Lung (tissue), 12 donors: ENCODE measurements around the gene HOMER2. TPM values are rescaled to one million over a fixed set of nuclear protein-coding genes. Genes with fewer than 3 reads are reported as not detected.
A peak's percentile ranks its signal among the peaks of the same experiment; 100 is the strongest.
"Not testable (repeated sequence)": the region's sequence is repeated elsewhere in the genome, so short reads cannot be mapped to it uniquely, and the experiment has no call there.

ENCODE experiments used
- ATAC-seq: fragments of 200-7000 bp; cut with Tn5 transposase; one replicate; pipeline ENCODE4 v1.9.1; 2020; ENCODE audit warnings: moderate number of reproducible peaks; ENCODE audit not compliant: insufficient read depth, low FRiP score
- DNase-seq, 3 donors: peaks; one replicate each; pipeline ENCODE4 v3.0.0-alpha.2; 2013 to 2017
- H3K27ac ChIP-seq, 2 donors: one replicate each; pipeline ENCODE4 v1.5.1; 2013; ENCODE audit warnings: mild to moderate bottlenecking in 2 of 2, moderate library complexity in 2 of 2, control low read depth in 1 of 2, inconsistent platforms in 1 of 2, low read depth in 1 of 2, low read length in 1 of 2
- H3K27me3 ChIP-seq, 3 donors: one replicate each; pipeline ENCODE4 v1.5.1; 2013; ENCODE audit warnings: low read length in 2 of 3; ENCODE audit not compliant: control insufficient read depth in 3 of 3, insufficient read depth in 3 of 3
- H3K36me3 ChIP-seq, 4 donors: one replicate each; pipeline ENCODE4 v1.5.1; 2013; ENCODE audit warnings: low read length in 4 of 4, mild to moderate bottlenecking in 1 of 4, moderate library complexity in 1 of 4; ENCODE audit not compliant: control insufficient read depth in 4 of 4, insufficient read depth in 4 of 4
- H3K4me1 ChIP-seq, 5 donors: one replicate each; pipeline ENCODE4 v1.5.1; 2013; ENCODE audit warnings: low read length in 5 of 5, mild to moderate bottlenecking in 2 of 5, moderate library complexity in 1 of 5; ENCODE audit not compliant: control insufficient read depth in 5 of 5, insufficient read depth in 5 of 5
- H3K4me3 ChIP-seq: one replicate; pipeline ENCODE4 v1.5.1; 2013; ENCODE audit warnings: mild to moderate bottlenecking, control low read depth, moderate library complexity
- H3K9ac ChIP-seq, 2 donors: one replicate each; pipeline ENCODE4 v1.5.1; 2013; ENCODE audit warnings: low read length in 2 of 2, control low read depth in 1 of 2; ENCODE audit not compliant: insufficient read depth in 1 of 2
- H3K9me3 ChIP-seq, 4 donors: one replicate each; pipeline ENCODE4 v1.5.1; 2013; ENCODE audit warnings: low read length in 3 of 4, mild to moderate bottlenecking in 1 of 4, moderate library complexity in 1 of 4; ENCODE audit not compliant: control insufficient read depth in 4 of 4, insufficient read depth in 3 of 4
- WGBS, 2 donors: extraction: QIAGEN DNeasy Blood & Tissue Kit; methylation state at CpG; one replicate each; pipeline ENCODE4 v1.1.7; 2013; 5-methylcytosine and 5-hydroxymethylcytosine counted together
- polyA plus RNA-seq, 2 donors: library from polyadenylated mRNA; stranded (reverse); fragments of 200-250 nt; gene quantifications; one replicate each; pipeline ENCODE4 v1.2.1, GENCODE V29; 2013
- total RNA-seq, 2 donors: library from RNA; depleted of rRNA in 1 of 2; stranded (reverse); fragments of >200 nt in 1 of 2; gene quantifications; one replicate each; pipeline ENCODE4 v1.2.1, GENCODE V29; 2014 to 2021
- TF ChIP-seq, protein P1 (sequence below): IDR thresholded peaks from 2 replicates; pipeline ENCODE4 v1.5.1; 2012; ENCODE audit warnings: mild to moderate bottlenecking; ENCODE audit errors: control extremely low read depth, extremely low read depth
- donor health status: control.
- donor health status: control.
- donor health status: Bipolar disorder and iron deficiency.
- donor health status: healthy.
- donor health status: DM: yes; HTN: yes; CAD: no.

The HOMER2 gene
- total and polyA plus RNA-seq, 4 donors = 7.5 to 18.1 (median 11.6) TPM

- Histone ChIP-seq H3K4me3 (no peak overlapping the region), H3K27ac (no peak overlapping the region), H3K4me1 (no peaks in the 10 kb centered on the region), H3K36me3 (no peaks in the 10 kb centered on the region), H3K9ac (no peak overlapping the region), H3K27me3 (no peaks in the 10 kb centered on the region), H3K9me3 (no peaks in the 10 kb centered on the region)
- no peak for DNase-seq
- 95 to 98% methylated on average over 2 of the region's 2 CpGs for WGBS, 2 donors
- no peak for ATAC-seq
- TF ChIP-seq, protein P1, sequence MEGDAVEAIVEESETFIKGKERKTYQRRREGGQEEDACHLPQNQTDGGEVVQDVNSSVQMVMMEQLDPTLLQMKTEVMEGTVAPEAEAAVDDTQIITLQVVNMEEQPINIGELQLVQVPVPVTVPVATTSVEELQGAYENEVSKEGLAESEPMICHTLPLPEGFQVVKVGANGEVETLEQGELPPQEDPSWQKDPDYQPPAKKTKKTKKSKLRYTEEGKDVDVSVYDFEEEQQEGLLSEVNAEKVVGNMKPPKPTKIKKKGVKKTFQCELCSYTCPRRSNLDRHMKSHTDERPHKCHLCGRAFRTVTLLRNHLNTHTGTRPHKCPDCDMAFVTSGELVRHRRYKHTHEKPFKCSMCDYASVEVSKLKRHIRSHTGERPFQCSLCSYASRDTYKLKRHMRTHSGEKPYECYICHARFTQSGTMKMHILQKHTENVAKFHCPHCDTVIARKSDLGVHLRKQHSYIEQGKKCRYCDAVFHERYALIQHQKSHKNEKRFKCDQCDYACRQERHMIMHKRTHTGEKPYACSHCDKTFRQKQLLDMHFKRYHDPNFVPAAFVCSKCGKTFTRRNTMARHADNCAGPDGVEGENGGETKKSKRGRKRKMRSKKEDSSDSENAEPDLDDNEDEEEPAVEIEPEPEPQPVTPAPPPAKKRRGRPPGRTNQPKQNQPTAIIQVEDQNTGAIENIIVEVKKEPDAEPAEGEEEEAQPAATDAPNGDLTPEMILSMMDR = no peak
Observed at GRCh38 chr15:82898961-82899360, 53.6 kb downstream of the HOMER2 start.

- DNase-seq (no peak), ATAC-seq (no peak)
- H3K27me3 ChIP-seq = no peaks in the 10 kb centered on the region
- H3K4me1 ChIP-seq = no peaks in the 10 kb centered on the region
- TF ChIP-seq, protein P1 = no peak
- H3K9ac ChIP-seq = no peak overlapping the region
- no peak overlapping the region for H3K27ac ChIP-seq
- WGBS, 2 donors = 88 to 97% methylated on average over 5 of the region's 5 CpGs
- no peak overlapping the region for H3K4me3 ChIP-seq
- H3K9me3 ChIP-seq = no peaks in the 10 kb centered on the region
- H3K36me3 ChIP-seq = no peaks in the 10 kb centered on the region
Observed at GRCh38 chr15:82895983-82896382, 56.5 kb downstream of the HOMER2 start.

DNA sequence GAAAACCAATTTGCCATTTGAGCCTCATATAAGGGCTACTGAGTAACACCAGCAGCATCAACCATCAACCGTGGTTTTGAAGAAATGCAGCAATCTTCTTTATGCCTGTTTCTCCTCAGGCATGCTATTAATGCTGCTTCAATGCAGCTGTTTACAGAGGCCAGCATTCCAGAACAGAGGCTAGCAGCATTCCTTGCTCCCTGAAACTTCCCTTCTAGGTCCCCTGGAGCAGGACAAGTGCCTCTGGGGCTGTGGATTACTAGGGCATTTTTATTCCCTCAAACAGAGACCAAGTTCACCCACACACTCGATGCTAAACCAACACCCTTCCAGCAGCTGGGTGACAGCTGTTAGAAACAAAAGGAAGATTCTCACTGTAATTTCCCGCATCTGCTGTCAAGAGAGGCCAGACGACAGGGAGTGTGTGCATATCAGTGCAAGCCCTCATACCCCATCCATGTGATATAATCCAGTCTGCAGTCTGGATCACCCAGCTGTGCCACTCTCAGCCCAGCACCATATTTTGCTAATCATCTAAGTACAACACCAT lies 57.5 kb downstream of the HOMER2 start:
- H3K27me3 ChIP-seq = no peaks in the 10 kb centered on the region
- ATAC-seq (no peak), DNase-seq (peak in 2 of 3 donors; percentile 2)
- 53 to 77% methylated on average over 4 of the region's 4 CpGs for WGBS, 2 donors
- no peaks in the 10 kb centered on the region for H3K4me1 ChIP-seq
- TF ChIP-seq, protein P1 = no peak
- no peaks in the 10 kb centered on the region for H3K9me3 ChIP-seq
- no peak overlapping the region for H3K27ac ChIP-seq
- no peaks in the 10 kb centered on the region for H3K36me3 ChIP-seq
- no peak overlapping the region for H3K9ac ChIP-seq
- H3K4me3 ChIP-seq = no peak overlapping the region

DNA sequence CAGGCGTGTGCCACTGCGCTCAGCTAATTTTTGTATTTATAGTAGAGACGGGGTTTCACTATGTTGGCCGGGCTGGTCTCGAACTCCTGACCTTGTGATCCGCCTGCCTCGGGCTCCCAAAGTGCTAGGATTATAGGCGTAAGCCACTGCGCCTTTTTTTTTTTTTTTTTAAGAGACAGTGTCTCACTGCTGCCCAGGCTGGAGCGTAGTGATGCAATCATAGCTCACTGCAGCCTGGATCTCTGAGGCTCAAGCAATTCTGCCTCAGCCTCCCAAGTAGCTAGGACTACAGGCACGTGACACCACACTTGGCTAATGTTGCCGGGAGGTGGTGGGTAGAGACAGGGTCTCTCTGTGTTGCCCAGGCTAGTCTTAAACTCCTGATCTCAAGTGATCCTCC lies 59.0 kb downstream of the HOMER2 start:
- not testable (repeated sequence) for H3K36me3 ChIP-seq, H3K27me3 ChIP-seq, H3K27ac ChIP-seq, H3K9ac ChIP-seq, H3K4me3 ChIP-seq, ATAC-seq, H3K9me3 ChIP-seq, H3K4me1 ChIP-seq, DNase-seq
- WGBS, 2 donors = 94% methylated on average over 12 of the region's 12 CpGs
